Measurements from ENCODE around the gene NCK1. TPM values are rescaled to one million over a fixed set of nuclear protein-coding genes. Genes with fewer than 3 reads are reported as not detected.
"Not testable (repeated sequence)": the region's sequence is repeated elsewhere in the genome, so short reads cannot be mapped to it uniquely, and the experiment has no call there.

Gene NCK1
- polyA plus RNA-seq, 3 donors: 44.0 to 56.8 (median 56.4) TPM

DNA sequence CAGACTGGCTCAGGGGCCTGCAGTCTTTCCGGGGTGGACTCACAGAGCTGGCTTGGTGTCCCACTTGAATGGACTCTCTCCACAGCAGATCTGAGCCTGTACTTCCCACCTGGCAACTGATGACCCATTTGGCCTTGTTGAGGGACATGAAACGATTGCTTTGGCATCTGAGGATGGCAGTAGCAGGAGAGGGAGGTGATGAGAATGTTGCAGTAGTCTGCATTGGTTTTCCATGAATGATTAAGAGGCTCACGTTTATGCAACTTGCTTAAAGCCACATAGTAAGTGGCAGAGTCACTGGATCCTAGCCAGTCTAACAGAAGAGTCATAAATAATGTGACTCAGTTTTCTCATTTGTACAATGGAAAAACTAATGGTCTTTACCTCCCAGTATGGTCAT lies 117.7 kb downstream of the NCK1 start:
- DNase-seq (ENCODE audit: low read depth in 3 of 3, low spot score in 2 of 3): no peak

DNA sequence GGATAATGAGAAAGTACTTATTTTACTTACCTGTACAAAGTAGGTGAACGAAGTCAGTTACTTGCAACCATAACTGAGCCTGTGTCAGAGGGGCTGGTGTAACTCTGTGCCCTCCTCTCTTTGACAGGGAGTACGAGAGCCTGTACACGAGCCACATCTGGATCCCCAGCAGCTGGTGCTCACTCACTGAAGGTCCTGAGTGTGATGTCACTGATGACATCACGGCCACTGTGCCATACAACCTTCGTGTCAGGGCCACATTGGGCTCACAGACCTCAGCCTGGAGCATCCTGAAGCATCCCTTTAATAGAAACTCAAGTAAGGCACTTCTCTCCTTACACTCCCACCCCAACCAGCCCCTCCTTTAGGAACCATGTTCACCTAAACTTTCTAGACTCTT lies 120.0 kb downstream of the NCK1 start:
- no peak for DNase-seq (ENCODE audit: low read depth in 3 of 3, low spot score in 2 of 3)

DNA sequence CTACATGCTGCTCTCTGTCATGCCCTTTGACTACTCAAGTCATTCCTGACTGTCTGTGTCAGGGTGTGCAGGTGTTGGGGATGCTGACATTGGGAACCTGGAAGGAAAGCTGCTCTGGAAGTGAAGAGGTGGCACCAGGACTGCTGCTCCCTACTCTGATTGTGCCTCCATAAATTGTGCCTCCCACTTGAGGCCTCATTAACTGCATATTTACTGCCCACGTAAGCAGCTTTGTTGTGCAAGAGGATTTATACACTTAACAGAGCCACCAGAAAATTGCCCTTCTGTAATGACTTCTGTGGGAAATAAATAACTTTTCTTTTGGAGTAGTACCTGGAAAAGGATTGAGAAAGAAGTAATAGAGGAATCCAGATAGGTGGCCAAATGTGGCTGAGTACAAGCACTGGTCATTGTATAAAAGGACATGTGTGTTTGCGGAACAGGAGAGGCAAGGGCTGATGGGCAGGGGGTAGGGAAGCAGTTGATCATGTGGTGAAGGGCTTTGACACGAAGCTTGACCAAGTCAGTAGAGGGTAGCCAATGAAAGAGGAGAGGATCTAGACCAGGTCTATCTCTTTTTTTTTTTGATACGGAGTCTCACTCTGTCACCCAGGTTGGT lies 120.6 kb downstream of the NCK1 start:
- peak in 1 of 3 donors; percentile 39 for DNase-seq (ENCODE audit: low read depth in 3 of 3, low spot score in 2 of 3)

DNA sequence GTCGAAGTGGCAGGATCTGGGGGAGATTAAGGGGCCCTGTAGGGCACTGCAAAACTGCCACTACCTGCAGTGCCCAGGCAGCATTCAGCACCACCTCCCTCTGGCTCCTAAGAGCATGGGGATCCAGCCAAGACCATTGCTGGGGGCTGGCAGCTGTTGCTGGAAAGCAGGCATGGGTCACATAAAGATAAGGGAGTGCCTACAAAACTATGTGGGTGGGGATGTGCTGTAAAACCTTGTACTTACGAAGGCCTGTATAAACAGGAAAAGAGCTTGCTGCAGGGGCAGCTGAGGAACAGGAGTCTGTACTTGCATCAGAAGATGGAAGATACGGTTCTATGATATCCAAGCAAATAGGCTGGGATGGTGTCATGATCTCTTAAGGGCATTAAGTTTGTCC lies 122.8 kb downstream of the NCK1 start:
- DNase-seq (ENCODE audit: low read depth in 3 of 3, low spot score in 2 of 3): no peak

DNA sequence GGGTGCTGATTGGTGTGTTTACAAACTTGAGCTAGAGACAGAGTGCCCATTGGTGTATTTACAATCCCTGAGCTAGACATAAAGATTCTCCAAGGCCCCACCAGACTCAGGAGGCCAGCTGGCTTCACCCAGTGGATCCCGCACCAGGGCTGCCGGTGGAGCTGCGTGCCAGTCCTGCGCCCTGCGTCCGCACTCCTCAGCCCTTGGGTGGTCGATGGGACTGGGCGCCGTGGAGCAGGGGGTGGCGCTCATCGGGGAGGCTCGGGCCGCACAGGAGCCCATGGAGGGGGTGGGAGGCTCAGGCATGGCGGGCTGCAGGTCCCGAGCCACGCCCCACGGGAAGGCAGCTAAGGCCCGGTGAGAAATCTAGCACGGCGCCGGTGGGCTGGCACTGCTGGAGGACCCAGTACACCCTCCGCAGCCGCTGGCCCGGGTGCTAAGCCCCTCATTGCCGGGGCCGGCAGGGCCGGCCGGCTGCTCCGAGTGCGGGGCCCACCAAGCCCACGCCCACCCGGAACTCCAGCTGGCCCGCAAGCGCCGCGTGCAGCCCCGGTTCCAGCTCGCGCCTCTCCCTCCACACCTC lies 125.5 kb downstream of the NCK1 start:
- not testable (repeated sequence) for DNase-seq (ENCODE audit: low read depth in 3 of 3, low spot score in 2 of 3)

DNA sequence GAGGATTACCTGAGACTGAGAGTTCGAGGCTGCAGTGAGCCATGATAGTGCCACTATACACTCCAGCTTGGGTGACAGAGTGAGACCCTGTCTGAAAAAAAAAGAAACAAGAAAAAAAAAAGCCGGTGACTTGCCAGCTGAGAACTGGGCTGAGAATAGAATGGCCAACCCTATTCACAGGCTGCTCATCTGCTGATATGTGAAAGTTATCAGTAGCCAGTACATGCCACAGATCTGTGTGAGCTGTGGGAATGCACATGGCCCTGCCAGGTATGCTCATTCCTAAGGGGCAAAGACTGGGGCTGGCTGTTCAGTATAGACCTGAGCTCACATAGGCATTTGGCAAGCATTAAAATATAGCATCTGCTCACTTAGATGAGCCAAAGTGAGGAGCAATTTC lies 126.6 kb downstream of the NCK1 start:
- no peak for DNase-seq (ENCODE audit: low read depth in 3 of 3, low spot score in 2 of 3)

DNA sequence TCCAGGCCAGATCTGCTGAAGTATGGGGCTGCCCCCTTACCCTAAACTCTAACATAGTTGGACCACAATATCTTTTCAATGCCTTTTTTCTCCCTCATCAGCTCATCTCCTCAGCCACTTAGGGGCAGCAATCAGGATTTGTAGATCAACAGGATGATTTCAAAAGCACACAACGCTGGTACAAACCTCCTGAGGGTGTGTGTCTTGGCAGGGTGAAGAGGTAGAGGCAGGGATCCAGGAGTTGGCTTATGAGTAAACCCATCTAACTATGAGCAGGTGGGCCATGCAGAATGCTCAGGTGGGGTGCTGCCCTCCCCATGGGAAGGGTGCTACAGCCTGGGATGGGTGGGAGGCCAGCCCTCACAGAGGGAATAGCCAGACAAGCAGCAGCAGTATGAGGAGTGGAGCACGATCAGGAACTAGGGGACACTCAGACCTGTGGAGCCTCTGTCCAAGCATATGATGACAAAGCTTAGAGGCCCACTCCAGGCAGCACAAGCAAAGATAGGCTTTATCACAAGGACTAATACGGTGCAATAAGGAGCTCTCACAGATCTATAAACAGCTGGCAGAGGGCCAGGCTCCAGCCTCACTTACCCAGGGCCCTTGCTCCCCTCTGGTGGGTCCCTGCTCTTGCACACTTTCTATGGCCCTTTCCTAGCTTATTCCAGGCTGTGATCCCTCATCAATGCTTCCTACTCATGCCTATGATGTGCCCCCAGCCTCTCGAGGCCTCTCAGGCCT lies 127.9 kb downstream of the NCK1 start:
- no peak for DNase-seq (ENCODE audit: low read depth in 3 of 3, low spot score in 2 of 3)

DNA sequence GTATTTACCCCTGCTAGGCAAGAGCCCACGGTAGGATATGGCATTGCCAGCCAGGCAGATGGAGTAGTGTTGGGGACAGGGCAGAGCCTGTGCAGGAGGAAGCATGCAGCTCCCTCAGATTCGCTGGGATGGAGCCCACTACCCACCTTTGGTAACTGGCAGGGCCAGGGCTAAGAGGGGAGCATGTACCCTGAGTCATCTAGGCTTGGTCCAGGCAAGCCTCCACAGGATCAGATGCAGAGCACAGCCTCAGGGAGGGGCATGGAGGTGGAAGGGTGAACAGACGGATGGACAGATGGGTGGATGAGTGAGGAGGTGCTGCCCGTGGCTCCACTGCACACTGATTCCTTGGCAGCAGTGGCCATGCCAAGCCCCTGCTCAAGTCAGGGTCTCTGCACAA lies 128.8 kb downstream of the NCK1 start:
- DNase-seq (ENCODE audit: low read depth in 3 of 3, low spot score in 2 of 3): no peak

DNA sequence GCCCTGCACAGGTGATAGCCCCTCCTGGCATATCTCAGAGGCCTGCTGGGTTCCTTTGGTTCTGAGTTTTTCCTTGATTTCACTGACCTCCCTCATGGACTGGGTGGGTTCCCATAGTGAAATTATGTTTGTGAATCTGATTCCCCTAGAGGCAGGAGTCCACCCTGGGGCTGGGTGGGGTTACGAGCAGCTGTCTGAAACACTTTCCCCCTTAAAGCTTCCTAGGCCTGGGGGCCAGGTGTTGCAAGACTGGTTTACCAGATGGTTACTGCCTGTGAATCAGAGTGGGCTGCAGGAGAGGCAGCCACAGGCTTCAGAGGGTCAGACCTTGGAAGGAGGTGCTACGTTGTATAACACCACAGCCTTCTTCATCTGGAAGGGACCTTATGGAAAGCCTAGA lies 130.1 kb downstream of the NCK1 start:
- DNase-seq (ENCODE audit: low read depth in 3 of 3, low spot score in 2 of 3): no peak

DNA sequence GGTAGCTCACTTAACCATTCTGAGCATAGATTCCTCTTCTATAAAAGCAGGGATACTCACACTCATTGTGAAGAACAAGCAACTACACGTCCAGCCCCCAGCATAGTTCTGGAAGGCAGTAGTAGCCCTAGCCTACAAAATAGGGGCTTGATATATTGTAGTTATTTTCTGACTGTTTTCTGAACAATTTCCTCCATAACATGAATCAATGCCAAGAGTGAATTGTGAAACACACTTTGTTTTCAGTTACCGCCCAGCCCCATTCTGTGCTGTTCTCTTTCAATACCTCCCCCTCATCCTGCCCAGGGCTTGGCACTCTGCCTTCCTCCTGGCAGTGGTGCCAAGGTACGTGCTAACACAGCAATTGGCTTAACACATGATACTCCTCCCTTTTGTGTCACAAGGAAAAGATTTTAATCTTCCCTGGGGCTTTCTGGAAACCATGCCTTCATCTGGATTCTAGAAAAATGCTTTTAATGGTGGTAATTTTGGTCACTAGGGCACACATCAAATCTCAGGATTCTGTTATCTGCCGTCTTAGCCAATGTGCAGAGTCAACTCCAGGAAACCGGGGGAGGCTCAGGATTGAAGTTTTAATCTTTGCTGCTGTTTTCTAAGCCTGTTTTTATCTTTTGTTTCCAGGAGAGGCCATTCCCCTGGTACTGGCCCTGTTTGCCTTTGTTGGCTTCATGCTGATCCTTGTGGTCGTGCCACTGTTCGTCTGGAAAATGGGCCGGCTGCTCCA lies 132.9 kb downstream of the NCK1 start:
- no peak for DNase-seq (ENCODE audit: low read depth in 3 of 3, low spot score in 2 of 3)

DNA sequence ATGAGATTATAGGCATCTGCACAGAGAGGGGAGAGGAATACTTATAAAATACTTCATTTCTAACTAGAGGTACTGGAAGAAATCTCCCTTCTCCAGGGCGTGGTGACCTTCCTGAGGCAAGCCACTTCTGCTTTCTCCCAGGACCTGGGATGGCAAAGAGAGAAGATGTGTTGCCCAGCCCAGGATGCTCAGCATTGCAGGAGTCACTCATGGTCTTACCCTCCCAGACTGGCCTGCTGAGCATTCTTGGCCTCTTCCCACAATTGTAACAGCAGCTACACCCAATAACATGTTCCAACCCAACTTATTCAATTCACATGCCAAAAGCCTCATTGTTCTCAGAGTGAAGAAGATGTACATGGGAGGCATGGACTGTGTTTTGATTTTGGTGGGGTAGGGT lies 133.6 kb downstream of the NCK1 start:
- no peak for DNase-seq (ENCODE audit: low read depth in 3 of 3, low spot score in 2 of 3)

Other genes with a start within 250 kb of the NCK1 start
- gene STAG1, start 109.8 kb upstream of the NCK1 start, polyA plus RNA-seq (ENCODE audit: insufficient read length in 3 of 3): 10 to 100 TPM; 52.6 to 57.4 (median 55.9) TPM
- 10 to 100 TPM in 1 of 3 donors, 1 to 10 TPM in 2; 3.4 to 11.1 (median 5.5) TPM for gene SLC35G2, start 43.1 kb upstream of the NCK1 start, polyA plus RNA-seq (ENCODE audit: insufficient read length in 3 of 3)
- under 1 TPM; 0.20 to 0.53 (median 0.46) TPM for gene IL20RB, start 95.8 kb downstream of the NCK1 start, polyA plus RNA-seq (ENCODE audit: insufficient read length in 3 of 3)

All from right renal cortex interstitium (tissue), 3 donors.